Loucy (cell line): ENCODE measurements around the gene ARHGEF10L.

ENCODE experiments used
- H2AFZ ChIP-seq: fragments of 200-600 bp; sonication (generic); 2 replicates; pipeline ENCODE4 v1.6.0; 2016; ENCODE audit warnings: antibody characterized with exemption, mild to moderate bottlenecking, low read length, moderate library complexity
- H3F3A ChIP-seq: fragments of 200-600 bp; 2 replicates; pipeline ENCODE4 v1.6.0; 2016; ENCODE audit warnings: antibody characterized with exemption, low read depth, mild to moderate bottlenecking
- H3K27me3 ChIP-seq: fragments of 200-600 bp; sonication (generic); 2 replicates; pipeline ENCODE4 v1.6.1; 2014; ENCODE audit warnings: low read length, mild to moderate bottlenecking; ENCODE audit not compliant: insufficient read depth, poor library complexity, severe bottlenecking
- H3K36me3 ChIP-seq: fragments of 200-600 bp; sonication (generic); 2 replicates; pipeline ENCODE4 v1.6.1; 2016; ENCODE audit warnings: low read length; ENCODE audit not compliant: insufficient read depth
- H3K4me1 ChIP-seq: fragments of 200-600 bp; sonication (generic); 2 replicates; pipeline ENCODE4 v1.5.1; 2014; ENCODE audit warnings: low read length, mild to moderate bottlenecking; ENCODE audit not compliant: insufficient read depth, poor library complexity, severe bottlenecking
- H3K4me2 ChIP-seq: fragments of 200-600 bp; sonication (generic); 2 replicates; pipeline ENCODE4 v1.6.0; 2014; ENCODE audit warnings: antibody characterized with exemption, low read length, low read depth, mild to moderate bottlenecking; ENCODE audit not compliant: poor library complexity, severe bottlenecking
- H3K4me3 ChIP-seq: fragments of 200-600 bp; sonication (generic); 2 replicates; pipeline ENCODE4 v1.5.1; 2014; ENCODE audit warnings: low read length, mild to moderate bottlenecking, mixed read lengths; ENCODE audit not compliant: poor library complexity, severe bottlenecking
- H3K79me2 ChIP-seq: fragments of 200-600 bp; sonication (generic); 2 replicates; pipeline ENCODE4 v1.6.1; 2014; ENCODE audit warnings: low read length; ENCODE audit not compliant: insufficient read depth
- H3K9ac ChIP-seq: fragments of 200-600 bp; sonication (generic); 2 replicates; pipeline ENCODE4 v1.6.0; 2014; ENCODE audit warnings: mild to moderate bottlenecking, low read depth, low read length, moderate library complexity; ENCODE audit not compliant: poor library complexity, severe bottlenecking
- H3K9me2 ChIP-seq: fragments of 200-600 bp; sonication (generic); replicated peaks from 2 replicates; pipeline ENCODE4 v1.6.1; 2016; ENCODE audit warnings: low read depth, low read length, mixed read lengths
- H3K9me3 ChIP-seq: fragments of 200-600 bp; sonication (generic); 2 replicates; pipeline ENCODE4 v1.6.1; 2014; ENCODE audit warnings: mild to moderate bottlenecking, antibody characterized with exemption, low read length, low read depth; ENCODE audit not compliant: insufficient read depth
- H4K20me1 ChIP-seq: fragments of 200-600 bp; sonication (generic); 2 replicates; pipeline ENCODE4 v1.6.0; 2014; ENCODE audit warnings: antibody characterized with exemption, low read length, mild to moderate bottlenecking; ENCODE audit not compliant: insufficient read depth, poor library complexity, severe bottlenecking
- EZH2phosphoT487 ChIP-seq: fragments of 200-600 bp; IDR thresholded peaks from 2 replicates; pipeline ENCODE4 v1.6.1; 2018; ENCODE audit warnings: antibody characterized with exemption, mild to moderate bottlenecking, moderate library complexity, borderline replicate concordance
- TF ChIP-seq, protein P1 (sequence below): fragments of 200-600 bp; sonication (generic); conservative IDR thresholded peaks from 2 replicates; pipeline ENCODE4 v1.5.1; 2014; ENCODE audit warnings: mild to moderate bottlenecking, antibody characterized with exemption, low read length

Gene ARHGEF10L

GRCh38 chr1:17573518-17574041 is 34.1 kb downstream of the ARHGEF10L start:
- no peaks in the 10 kb centered on the region for H3K79me2 ChIP-seq
- H2AFZ ChIP-seq = no peak overlapping the region
- no peak overlapping the region for H3K4me2 ChIP-seq
- no peaks in the 10 kb centered on the region for H3K9me2 ChIP-seq
- H3K4me1 ChIP-seq = peaks cover 7% of the 10 kb centered on the region
- H3K9ac ChIP-seq = no peak overlapping the region
- H3F3A ChIP-seq = no peaks in the 10 kb centered on the region
- H3K27me3 ChIP-seq = no peaks in the 10 kb centered on the region
- H4K20me1 ChIP-seq = no peaks in the 10 kb centered on the region
- H3K9me3 ChIP-seq = no peaks in the 10 kb centered on the region
- TF ChIP-seq, protein P1, sequence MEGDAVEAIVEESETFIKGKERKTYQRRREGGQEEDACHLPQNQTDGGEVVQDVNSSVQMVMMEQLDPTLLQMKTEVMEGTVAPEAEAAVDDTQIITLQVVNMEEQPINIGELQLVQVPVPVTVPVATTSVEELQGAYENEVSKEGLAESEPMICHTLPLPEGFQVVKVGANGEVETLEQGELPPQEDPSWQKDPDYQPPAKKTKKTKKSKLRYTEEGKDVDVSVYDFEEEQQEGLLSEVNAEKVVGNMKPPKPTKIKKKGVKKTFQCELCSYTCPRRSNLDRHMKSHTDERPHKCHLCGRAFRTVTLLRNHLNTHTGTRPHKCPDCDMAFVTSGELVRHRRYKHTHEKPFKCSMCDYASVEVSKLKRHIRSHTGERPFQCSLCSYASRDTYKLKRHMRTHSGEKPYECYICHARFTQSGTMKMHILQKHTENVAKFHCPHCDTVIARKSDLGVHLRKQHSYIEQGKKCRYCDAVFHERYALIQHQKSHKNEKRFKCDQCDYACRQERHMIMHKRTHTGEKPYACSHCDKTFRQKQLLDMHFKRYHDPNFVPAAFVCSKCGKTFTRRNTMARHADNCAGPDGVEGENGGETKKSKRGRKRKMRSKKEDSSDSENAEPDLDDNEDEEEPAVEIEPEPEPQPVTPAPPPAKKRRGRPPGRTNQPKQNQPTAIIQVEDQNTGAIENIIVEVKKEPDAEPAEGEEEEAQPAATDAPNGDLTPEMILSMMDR = no peak
- no peak for TF ChIP-seq EZH2phosphoT487
- H3K4me3 ChIP-seq = no peak overlapping the region
- H3K36me3 ChIP-seq = no peaks in the 10 kb centered on the region

DNA sequence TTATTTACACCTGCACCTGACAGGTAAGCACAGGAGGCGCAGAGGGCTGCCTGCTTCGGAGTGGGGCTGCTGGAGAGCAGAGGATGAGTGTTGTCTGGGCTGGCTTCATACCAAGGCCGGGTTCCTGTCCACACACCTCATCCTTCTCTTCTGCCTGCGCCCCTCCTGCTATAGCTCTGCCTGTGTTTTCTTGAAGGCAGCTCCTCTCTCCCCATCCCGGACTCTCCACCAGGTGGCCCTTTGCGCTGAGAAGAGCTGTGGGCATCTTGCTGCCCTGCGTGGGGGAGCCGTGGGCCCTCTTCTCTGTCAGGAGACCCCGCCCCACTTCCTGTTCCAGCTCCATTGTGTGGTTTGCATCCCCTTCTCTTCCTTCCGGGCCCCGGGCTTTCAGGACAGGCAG is 35.0 kb downstream of the ARHGEF10L start:
- no peak overlapping the region for H2AFZ ChIP-seq
- no peaks in the 10 kb centered on the region for H3K9me2 ChIP-seq
- H3F3A ChIP-seq = no peaks in the 10 kb centered on the region
- H3K79me2 ChIP-seq = no peaks in the 10 kb centered on the region
- no peak overlapping the region for H3K4me2 ChIP-seq
- peak overlapping the region; percentile 25 for H3K9ac ChIP-seq
- no peaks in the 10 kb centered on the region for H3K9me3 ChIP-seq
- H3K4me3 ChIP-seq = no peak overlapping the region
- peaks cover 7% of the 10 kb centered on the region for H3K4me1 ChIP-seq
- TF ChIP-seq, protein P1 = peak; percentile 64
- TF ChIP-seq EZH2phosphoT487 = no peak
- no peaks in the 10 kb centered on the region for H3K36me3 ChIP-seq
- H4K20me1 ChIP-seq = no peaks in the 10 kb centered on the region
- H3K27me3 ChIP-seq = no peaks in the 10 kb centered on the region

- H3K27me3 ChIP-seq = no peaks in the 10 kb centered on the region
- no peaks in the 10 kb centered on the region for H3K79me2 ChIP-seq
- no peaks in the 10 kb centered on the region for H3K9me2 ChIP-seq
- no peaks in the 10 kb centered on the region for H3K9me3 ChIP-seq
- H3F3A ChIP-seq = no peaks in the 10 kb centered on the region
- H4K20me1 ChIP-seq = no peaks in the 10 kb centered on the region
- H3K4me2 ChIP-seq = no peak overlapping the region
- no peaks in the 10 kb centered on the region for H3K36me3 ChIP-seq
- no peak overlapping the region for H2AFZ ChIP-seq
- no peak overlapping the region for H3K4me3 ChIP-seq
- no peak overlapping the region for H3K9ac ChIP-seq
- H3K4me1 ChIP-seq = peaks cover 20% of the 10 kb centered on the region
- TF ChIP-seq EZH2phosphoT487 = no peak
- TF ChIP-seq, protein P1 = no peak
Measured at GRCh38 chr1:17575797-17576518, 36.5 kb downstream of the ARHGEF10L start.
